GM10266 (cell line): ENCODE measurements around the gene NKX2-1.

Source experiments
- DNase-seq: peaks from one replicate; pipeline ENCODE4 v3.0.0; 2012; ENCODE audit errors: extremely low spot score
- CTCF ChIP-seq: IDR thresholded peaks from 2 replicates; pipeline ENCODE4 v1.5.1; 2012; ENCODE audit warnings: mild to moderate bottlenecking, low read depth; ENCODE audit not compliant: control insufficient read depth, insufficient read depth; ENCODE audit errors: missing control alignments

The NKX2-1 gene

GRCh38 chr14:36521598-36522345 lies 1.7 kb upstream of the NKX2-1 start:
- TF ChIP-seq CTCF = no peak

GRCh38 chr14:36520601-36521525 lies 831 bp upstream of the NKX2-1 start:
- TF ChIP-seq CTCF = no peak
- DNase-seq = peak; percentile 54

More at GRCh38 chr14:36521598-36522345, 1.7 kb upstream of the NKX2-1 start:
- DNase-seq = peak; percentile 16

GRCh38 chr14:36518586-36519430 lies 1.2 kb downstream of the NKX2-1 start:
- DNase-seq = peak; percentile 31
- no peak for TF ChIP-seq CTCF

GRCh38 chr14:36518031-36518585 lies 1.9 kb downstream of the NKX2-1 start:
- DNase-seq = peak; percentile 45
- TF ChIP-seq CTCF = no peak

DNA sequence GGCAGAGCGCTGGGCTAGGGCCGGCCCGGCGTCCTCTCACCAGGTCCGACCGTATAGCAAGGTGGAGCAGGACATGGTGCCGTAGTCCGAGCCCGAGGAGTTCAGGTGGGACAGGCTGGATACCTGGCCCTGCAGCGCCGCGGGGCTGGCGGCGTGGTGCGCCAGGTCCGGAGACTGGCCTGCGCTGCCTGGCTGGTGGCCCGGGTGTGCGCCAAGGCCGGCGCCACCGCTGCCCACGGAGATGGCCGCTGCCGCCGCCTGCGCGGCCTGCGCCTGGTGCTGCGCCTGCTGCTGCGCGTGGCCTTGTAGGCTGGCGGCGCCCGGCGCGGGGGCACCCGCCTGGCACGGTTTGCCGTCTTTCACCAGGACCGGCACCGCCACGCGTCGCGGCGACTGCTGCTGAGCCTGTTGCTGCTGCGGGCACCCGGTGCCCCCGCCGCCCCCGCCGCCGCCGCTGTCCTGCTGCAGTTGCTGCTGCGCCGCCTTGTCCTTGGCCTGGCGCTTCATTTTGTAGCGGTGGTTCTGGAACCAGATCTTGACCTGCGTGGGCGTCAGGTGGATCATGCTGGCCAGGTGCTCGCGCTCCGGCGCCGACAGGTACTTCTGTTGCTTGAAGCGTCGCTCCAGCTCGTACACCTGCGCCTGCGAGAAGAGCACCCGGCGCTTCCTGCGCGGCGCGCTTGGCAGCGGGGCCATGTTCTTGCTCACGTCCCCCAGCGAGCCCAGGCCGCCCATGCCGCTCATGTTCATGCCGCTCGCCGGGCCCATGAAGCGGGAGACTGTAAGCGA lies 2.6 kb downstream of the NKX2-1 start:
- DNase-seq = peak; percentile 15
- no peak for TF ChIP-seq CTCF

GRCh38 chr14:36516719-36517241 lies 3.3 kb downstream of the NKX2-1 start:
- no peak for TF ChIP-seq CTCF
- DNase-seq = peak; percentile 22
